ENCODE data around the gene PAK6.
A peak's percentile ranks its signal among the peaks of the same experiment; 100 is the strongest.

Gene PAK6

DNA sequence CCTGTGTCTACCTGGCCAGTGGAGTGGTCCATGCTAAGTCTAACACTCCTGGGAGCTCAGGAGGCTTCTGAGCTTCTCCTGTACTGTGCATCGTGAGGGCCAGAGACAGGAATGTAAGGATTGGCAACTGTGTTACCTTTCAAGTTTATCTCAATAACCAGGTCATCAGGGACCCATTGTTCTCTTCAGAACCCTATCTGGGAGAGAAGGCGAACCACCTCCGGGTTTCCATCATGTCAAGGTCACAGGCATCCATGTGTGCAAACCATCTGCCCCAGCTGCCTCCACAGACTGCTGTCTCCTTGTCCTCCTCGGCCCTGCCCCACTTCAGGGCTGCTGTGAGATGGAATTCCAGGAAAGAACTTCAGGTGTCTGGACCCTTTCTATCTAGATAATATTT lies 38.1 kb downstream of the PAK6 start:
- DNase-seq (ENCODE audit: low spot score) = no peak

DNA sequence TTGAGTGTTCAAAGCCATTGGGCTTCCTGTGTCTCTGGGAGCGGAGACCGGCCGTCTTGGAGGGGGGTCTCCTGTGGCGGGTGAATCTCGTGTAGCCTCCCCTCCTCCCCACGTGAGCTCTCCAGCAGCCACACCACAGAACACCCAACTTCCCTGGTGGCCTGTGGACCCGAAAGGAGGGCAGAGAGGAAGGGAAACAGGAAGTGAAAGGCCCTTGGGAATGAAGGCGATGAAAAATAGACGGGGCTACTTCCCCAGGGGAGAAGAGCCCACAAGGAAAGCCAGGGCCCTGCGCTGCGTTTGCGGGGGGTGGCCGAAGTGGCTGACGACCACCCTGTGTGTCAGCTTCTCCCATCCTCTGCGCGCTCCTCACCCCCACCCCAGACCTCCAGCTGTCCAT lies 38.6 kb downstream of the PAK6 start:
- no peak overlapping the region for H3K27ac ChIP-seq
- DNase-seq (ENCODE audit: low spot score) = no peak
- TF ChIP-seq, protein P1, sequence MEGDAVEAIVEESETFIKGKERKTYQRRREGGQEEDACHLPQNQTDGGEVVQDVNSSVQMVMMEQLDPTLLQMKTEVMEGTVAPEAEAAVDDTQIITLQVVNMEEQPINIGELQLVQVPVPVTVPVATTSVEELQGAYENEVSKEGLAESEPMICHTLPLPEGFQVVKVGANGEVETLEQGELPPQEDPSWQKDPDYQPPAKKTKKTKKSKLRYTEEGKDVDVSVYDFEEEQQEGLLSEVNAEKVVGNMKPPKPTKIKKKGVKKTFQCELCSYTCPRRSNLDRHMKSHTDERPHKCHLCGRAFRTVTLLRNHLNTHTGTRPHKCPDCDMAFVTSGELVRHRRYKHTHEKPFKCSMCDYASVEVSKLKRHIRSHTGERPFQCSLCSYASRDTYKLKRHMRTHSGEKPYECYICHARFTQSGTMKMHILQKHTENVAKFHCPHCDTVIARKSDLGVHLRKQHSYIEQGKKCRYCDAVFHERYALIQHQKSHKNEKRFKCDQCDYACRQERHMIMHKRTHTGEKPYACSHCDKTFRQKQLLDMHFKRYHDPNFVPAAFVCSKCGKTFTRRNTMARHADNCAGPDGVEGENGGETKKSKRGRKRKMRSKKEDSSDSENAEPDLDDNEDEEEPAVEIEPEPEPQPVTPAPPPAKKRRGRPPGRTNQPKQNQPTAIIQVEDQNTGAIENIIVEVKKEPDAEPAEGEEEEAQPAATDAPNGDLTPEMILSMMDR (IDR thresholded peaks at IDR 0.05) = no peak
- no peak overlapping the region for H3K4me3 ChIP-seq

More for the DNA sequence above, 38.1 kb downstream of the PAK6 start:
- TF ChIP-seq, protein P1 (IDR thresholded peaks at IDR 0.05) = no peak
- Histone ChIP-seq H3K27ac (no peak overlapping the region), H3K4me3 (no peak overlapping the region)

DNA sequence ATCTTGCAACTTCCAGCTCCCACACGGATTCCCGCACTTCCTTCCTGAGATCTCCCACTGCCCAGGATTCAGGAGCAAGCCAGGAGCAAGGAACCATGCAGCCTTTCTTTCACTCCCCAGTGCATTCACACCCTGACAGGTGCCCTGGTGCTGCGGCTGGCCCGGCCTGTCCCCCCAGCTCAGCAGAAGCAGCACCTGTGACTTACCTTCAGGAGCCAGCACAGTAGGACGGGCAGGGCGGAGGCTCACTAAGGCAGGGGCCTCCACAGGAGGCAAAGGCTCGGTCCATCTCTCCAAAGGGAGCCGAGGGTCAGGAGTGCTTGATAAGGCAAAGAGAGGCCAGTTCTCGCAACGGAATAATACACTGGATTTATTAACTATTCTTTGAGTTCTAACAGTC lies 39.2 kb downstream of the PAK6 start:
- H3K4me3 ChIP-seq = no peak overlapping the region
- DNase-seq (ENCODE audit: low spot score) = no peak
- TF ChIP-seq, protein P1 (IDR thresholded peaks at IDR 0.05) = no peak

DNA sequence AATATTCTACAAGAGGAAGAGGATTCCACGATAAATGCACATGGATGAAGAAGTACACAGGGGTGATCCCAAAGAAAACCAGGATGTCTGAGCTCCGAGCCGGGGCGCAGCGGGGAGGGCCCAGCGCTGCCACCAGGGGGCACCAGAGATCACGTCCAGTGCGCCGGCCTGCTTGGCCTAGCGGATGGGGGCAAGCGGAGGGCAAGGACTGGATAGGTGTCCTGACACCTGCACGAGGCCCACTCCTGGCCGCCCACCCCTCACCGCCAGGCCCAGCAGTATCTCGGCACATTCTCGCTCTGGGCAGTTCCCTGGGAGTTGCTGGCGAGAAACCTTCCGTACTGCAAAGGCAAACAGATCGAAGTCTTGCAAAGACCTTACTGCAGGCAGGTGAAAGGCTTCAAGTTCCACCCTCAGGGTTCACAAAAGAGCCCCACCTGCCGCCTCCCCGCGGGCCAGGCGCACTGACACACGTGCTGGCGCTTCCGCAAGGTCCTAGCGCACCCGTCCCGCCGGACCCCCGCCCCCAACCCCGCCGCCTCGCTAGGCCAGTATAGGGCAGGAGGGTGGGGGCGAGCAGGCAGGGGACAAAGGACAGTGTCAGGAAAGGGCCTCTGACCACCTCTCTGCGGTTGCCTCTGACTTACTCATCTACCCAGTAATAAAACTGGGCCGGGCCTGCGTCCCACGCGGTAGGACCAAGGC lies 40.7 kb downstream of the PAK6 start:
- TF ChIP-seq, protein P1 (IDR thresholded peaks at IDR 0.05) = peak; percentile 97
- H3K27ac ChIP-seq = no peak overlapping the region
- DNase-seq (ENCODE audit: low spot score) = no peak
- peak overlapping the region; percentile 8 for H3K4me3 ChIP-seq

More for the DNA sequence above, 39.2 kb downstream of the PAK6 start:
- H3K27ac ChIP-seq = no peak overlapping the region

DNA sequence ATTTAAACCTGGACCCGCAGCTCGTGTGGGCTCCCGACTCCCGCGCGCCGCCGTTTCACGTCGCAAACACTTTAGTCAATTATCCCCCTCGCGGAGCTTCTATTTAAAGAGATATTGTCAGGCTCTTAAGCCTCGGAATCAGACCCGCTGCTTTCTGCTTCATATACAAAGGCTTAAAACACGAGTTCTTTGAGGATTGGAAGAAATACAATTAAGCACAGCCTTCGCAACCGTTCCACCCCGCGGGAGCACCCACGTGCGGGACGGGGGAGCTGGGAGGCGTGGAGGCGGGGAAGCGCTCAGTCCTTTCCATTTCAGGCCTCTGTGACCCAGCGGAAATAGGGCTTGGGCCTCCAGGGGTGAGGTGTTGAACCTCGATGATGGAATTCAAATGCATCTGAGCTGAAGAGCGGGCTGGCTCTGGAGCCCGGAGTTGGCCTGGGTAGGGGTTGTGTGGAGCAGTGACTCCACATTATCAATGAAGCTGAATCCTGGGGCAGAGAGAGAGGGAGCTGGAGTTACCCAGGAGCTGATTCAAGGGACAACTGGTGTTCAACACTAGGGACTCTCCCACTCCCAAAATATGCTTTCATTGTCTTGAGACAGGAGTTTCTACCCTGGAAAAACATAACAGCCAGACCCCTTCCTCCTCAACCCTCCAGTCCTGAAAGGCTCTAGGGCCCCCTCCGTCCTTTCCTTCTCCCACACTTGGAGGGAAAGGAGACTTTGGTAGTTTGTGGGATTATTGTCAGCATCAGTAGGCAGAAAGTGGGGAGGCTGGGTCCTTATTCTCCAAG lies 41.6 kb downstream of the PAK6 start:
- Histone ChIP-seq H3K4me3 (peak overlapping the region; percentile 8), H3K27ac (no peak overlapping the region)
- no peak for DNase-seq (ENCODE audit: low spot score)
- TF ChIP-seq, protein P1 (IDR thresholded peaks at IDR 0.05) = no peak

DNA sequence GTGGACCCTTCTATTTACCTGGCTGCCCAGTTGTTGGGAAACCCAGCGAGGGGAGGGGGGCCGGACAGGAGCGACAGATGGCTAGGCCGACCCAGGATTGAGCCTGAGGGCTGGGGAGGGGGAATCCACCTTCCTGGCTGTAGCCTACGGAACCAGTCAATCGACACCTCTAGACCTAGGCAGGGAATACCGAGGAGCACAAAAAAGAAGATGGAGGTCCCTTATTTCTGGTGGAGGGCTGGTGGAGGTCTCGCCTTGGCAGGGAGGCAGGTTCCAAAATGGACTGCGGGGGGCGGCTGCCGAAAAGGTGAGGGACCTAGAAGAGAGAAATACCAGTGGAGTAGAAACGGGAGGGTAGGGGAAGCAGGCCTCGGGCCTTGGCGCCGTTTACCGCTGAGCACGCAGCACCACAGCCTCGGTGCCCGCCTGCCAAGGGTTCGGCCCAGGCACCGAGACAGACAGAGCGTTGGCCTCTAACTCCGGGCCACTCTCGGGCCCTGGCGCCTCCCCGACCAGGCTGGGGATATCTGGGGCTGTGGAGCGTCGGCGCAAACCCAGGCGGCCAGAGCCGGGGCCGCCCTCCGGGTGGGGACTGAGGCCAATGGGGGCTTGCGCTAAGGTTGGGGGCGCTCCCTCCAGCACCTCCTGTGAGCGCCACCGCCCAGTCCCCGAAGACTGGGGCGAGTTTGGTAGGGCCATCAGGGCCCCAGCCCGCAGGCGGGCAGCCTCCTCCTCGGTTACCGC lies 42.4 kb downstream of the PAK6 start:
- no peak overlapping the region for H3K27ac ChIP-seq
- H3K4me3 ChIP-seq = peak overlapping the region; percentile 70
- no peak for DNase-seq (ENCODE audit: low spot score)
- TF ChIP-seq, protein P1 (IDR thresholded peaks at IDR 0.05) = no peak

Measured in coronary artery (tissue), 2 donors.